ENCODE data around the gene CEP44.
"Not testable (repeated sequence)": the region's sequence is repeated elsewhere in the genome, so short reads cannot be mapped to it uniquely, and the experiment has no call there.

Gene CEP44

DNA sequence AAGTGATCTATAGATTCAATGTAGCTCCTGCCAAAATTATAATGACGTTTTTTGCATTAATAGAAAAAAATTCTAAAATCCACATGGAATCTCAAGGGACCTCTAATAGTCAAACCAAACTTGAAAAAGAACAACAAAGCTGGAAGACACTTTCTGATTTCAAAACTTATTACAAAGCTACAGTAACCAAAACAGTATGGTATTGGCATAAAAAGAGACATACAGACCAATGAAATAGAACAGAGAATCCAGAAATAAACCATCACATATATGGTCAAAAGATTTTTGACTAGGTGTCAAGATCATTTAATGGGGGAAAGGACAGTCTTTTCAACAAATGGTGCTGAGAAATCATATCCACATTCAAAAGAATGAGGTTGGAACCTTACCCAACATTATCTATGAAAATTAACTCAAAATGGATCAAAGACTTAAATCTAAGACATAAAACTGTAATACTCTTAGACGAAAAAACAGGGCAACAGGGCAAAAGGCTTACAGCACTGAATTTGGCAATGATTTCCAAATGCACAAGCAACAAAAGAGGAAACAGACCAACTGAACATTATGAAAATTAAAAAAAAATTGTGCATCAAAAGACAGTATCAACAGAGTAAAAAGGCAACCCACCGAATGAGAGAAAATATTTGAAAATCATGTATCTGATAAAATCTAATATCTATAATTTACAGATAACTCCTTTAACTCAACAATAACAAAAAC lies 4.1 kb upstream of the CEP44 start:
- no peak for DNase-seq

GRCh38 chr4:174281182-174281737 lies 2.5 kb upstream of the CEP44 start:
- DNase-seq, result no peak

DNA sequence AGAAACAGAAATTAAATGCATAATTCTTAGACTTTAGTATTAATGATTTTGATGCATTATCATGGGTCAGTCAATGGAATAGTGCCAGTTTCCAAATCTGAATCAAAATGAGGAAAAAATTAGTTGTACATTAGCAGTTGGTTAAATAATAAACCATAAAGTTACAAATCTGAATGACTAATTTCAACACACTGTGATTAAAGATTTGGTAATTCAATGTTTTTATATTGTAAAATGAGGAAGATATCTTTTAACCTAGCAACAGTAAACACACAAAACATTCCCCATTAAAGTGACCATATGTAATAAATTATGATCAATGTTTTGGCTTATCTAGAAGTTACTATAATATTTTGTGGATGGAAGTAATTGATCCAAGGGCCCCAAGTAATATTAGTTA lies 1.8 kb upstream of the CEP44 start:
- DNase-seq, result no peak

DNA sequence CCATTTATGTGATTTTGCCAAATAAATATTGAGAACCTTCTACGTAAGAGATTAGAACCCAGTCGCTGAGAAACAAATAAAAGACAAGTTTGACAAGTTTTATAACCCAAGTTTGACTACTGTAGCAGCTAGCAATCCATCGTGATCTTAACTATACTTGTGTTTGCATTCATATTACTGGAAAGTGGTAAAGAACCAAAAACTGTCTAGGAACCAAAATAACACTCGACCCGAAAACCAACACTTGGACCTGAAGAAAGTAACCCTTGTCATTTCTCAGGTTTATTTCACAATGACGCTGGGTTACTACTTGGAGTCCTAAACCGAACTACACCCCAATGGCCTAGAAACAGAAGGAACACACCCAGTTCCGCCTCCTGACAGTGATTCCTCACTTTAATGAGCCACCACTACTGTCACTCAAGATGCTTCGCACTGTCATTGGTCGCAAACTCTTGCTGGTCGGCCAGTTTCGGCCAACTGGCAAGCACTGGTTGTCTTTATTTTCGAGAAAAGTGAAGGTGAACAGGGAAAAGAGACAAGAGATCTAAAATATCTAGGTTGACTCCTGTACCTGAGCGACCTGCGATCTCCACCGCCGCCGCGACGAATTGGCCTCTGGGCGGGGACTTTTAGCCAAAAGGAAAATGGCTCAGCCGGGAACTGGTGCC lies 740 bp upstream of the CEP44 start:
- peak; percentile 95 for DNase-seq

DNA sequence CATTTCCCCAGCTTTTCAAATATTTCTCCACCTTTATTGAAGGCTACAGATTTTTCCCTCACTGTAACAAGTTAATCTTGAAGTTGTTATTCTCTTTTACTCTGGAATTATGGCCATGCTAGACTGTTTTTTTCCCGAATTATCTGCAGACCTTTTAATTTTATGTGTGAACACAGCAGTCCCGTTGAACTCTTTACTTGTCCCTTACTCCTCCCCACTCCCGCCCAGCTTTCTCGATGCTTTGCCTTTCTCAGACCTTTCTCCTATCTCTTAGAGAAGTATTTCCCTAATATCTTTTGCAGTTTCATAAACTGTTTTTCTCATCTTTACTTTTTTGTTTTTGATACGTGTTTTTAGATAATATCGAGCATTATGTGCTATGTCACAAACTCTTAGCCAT lies 776 bp downstream of the CEP44 start:
- DNase-seq, result no peak

- no peak for DNase-seq
Measured at GRCh38 chr4:174286870-174287269, 3.2 kb downstream of the CEP44 start.

GRCh38 chr4:174292473-174292872 lies 8.8 kb downstream of the CEP44 start:
- DNase-seq, result no peak

DNA sequence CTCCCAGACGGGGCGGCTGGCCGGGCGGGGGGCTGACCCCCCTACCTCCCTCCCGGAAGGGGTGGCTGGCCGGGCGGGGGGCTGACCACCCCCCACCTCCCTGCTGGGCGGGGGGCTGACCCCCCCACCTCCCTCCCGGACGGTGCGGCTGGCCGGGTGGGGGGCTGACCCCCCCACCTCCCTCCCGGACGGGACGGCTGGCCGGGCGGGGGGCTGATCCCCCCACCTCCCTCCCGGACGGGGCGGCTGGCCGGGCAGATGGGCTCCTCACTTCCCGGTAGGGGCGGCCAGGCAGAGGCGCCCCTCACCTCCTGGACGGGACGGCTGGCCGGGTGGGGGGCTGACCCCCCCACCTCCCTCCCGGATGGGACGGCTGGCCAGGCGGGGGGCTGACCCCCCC lies 10.9 kb downstream of the CEP44 start:
- DNase-seq, result not testable (repeated sequence)

DNA sequence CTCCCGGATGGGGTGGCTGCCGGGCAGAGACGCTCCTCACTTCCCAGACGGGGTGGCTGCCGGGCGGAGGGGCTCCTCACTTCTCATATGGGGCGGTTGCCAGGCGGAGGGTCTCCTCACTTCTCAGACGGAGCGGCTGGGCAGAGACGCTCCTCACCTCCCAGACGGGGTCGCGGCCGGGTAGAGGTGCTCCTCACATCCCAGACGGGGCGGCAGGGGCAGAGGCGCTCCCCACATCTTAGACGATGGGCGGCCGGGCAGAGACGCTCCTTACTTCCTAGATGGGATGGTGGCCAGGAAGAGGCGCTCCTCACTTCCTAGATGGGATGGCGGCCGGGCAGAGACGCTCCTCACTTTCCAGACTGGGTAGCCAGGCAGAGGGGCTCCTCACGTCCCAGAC lies 11.4 kb downstream of the CEP44 start:
- not testable (repeated sequence) for DNase-seq

DNA sequence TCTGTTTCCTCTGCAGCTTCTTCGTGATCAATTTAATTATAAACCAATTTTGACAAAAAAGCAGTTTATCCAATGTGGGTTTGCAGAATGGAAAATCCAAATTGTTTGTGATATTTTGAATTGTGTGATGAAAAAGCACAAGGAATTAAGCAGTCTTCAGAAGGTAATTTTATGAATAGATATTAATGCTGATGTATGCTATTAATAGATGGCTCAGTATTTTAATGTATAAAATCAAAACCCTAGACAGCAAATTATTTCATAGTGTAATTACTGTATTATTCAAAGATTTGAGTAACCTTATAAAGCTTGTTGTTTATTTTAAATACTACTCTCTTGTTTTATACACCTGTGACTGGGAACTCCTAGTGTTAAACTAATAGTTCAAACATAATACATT lies 20.0 kb downstream of the CEP44 start:
- DNase-seq, result no peak

DNA sequence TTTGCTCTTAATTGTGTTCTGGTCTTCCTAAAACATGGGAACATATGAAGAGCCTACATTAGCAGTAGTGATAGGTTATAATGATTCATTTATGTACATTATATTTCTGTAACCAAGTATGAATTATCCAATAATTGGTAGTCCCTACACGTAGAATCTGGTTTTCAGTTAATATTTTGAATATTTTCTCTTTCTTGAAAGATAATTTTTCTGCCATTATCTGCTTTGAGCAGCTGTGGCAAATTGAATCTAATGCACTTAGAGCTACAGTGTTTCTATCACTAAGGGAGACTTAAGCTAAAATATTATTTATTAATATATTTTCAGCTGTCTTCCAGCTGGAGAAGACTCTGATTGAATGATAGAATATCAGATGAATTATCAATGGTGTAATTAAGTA lies 21.0 kb downstream of the CEP44 start:
- no peak for DNase-seq

DNA sequence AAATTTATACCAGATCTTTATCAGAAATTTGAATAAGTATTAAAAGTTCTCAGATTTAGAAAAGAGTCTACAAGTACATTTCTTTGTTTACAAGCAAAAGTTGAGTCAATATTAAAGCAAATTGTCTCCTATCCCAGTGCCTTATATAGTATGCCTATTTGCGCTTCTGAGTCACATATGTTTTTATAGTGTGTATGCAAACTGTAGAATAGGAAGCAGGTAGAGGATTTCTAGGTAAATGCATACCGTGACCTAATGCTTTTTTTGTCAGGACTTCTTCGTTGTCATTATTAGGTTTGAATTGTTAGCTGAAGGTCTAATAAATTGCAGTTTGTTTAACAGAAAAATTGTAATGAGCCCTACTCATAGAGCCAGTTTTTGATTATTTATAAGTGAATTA lies 22.2 kb downstream of the CEP44 start:
- DNase-seq, result no peak

- no peak for DNase-seq
Measured at GRCh38 chr4:174307694-174308093, 24.0 kb downstream of the CEP44 start.

DNA sequence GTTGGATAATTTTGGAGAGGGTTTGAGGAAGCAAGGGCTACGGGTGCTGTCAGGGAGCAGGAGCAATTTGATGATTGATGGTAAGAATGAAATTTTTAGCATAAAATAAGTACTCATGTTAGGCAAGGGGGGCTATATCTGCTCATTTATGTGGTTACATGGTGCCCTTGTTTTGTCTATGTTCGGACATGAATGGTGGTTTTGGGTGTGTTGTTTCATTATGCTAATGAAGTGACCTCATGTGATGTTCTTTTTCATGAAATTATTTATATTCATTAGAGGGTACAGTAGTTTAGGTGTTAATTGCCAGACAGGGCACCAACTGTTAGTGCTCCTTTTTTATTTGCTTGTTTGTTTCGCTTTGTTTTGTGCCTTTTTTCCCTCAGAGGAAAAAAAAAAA lies 29.3 kb downstream of the CEP44 start:
- DNase-seq, result no peak

DNA sequence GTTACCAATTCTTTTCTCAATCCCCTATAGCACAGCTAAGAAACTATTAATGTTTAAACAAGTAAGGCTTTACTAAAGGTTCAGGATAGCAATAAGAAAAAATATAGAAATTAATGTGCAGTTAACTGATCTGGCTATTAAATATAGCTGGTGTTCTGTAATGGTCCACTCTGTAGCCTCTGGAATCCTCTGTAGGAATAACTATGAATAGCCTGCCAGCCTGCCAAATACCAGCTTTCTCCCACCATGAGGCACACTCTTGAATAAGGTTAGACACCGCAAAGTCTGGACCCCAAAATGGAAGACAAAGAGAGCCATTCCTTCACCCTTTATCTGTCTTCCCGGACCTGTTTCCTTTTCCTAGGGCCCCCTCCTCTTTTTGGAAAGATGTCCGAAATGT lies 30.6 kb downstream of the CEP44 start:
- DNase-seq, result no peak

- DNase-seq, result no peak
Measured at GRCh38 chr4:174314770-174315169, 31.1 kb downstream of the CEP44 start.

DNA sequence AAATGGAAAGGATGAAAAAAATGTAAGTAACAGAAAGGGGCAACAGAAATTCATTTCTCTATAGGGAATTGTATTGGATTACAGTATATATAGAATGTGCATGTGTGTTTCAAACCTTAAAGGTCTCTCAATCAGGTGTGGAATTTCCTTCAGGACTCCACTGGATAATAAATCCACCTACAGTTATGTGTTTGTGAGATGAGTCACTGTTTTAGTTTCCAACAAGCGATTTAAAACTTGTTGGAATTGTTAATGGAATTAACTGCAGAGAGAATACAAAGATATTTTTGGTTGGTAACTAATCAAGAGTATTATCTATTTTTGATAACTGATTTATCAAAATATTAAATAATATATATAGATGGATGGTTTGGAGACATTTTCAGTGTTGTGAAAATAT lies 32.8 kb downstream of the CEP44 start:
- no peak for DNase-seq

- DNase-seq, result no peak
Measured at GRCh38 chr4:174316954-174317353, 33.2 kb downstream of the CEP44 start.

DNA sequence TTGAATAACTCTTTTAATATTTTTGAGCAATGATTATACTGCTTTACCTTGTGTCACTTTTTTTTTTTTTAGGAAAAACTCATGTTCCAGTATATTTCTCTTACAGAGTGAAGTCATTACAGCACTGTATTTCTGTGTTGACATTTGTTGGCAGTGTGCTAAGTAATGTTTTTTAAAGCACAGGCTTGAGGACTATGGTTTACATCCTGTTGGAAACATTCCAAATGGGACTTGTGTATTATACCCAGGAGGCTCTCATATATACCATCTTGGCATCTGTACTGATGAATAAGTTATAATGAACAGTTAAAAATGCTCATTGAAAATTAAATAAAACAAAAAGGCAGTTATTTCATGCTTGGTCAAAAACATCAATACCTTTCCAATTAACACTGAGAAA lies 33.8 kb downstream of the CEP44 start:
- no peak for DNase-seq

- DNase-seq, result peak; percentile 15
Measured at GRCh38 chr4:174318829-174319764, 35.4 kb downstream of the CEP44 start.

- DNase-seq, result no peak
Measured at GRCh38 chr4:174320494-174321199, 36.9 kb downstream of the CEP44 start.

- no peak for DNase-seq
Measured at GRCh38 chr4:174324236-174324635, 40.5 kb downstream of the CEP44 start.

DNA sequence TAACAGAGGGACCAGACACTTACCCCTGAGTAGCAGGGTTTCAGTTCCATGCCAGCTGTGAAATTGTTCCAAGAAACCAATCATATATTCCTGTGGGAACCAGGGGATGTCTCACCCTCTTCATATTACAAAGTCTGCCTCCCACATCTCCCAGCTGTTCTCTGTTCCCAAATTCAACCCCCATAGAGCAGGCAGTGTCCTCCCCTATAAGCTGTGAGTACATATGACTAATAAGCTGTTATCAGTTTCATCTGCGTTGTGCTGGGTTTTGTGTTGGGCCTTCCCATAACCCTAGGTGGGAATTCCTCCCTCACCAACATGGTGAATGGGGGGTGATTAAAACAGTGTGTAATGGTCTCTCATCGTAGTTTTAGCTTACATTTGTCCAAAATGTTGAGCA lies 41.0 kb downstream of the CEP44 start:
- DNase-seq, result no peak
